K562 (cell line): Measurements from ENCODE around the gene SNRPD2. TPM values are rescaled to one million over a fixed set of nuclear protein-coding genes. Genes with fewer than 3 reads are reported as not detected.

Experiments used
- ATF3 ChIP-seq, 2 experiments: fragments of 450-650 bp in 1 of 2; sonication (generic) in 1 of 2; formaldehyde crosslinking in 1 of 2; IDR thresholded peaks in 1 of 2; conservative IDR thresholded peaks in 1 of 2; 2 replicates each; pipeline versions ENCODE4 v1.6.1 to v1.8.1; 2016 to 2023; ENCODE audit warnings: mild to moderate bottlenecking in 2 of 2, moderate library complexity in 2 of 2, inconsistent platforms in 1 of 2, missing genetic modification reagents in 1 of 2
- ATF7 ChIP-seq: fragments of 450-650 bp; IDR thresholded peaks from 2 replicates; pipeline ENCODE4 v1.7.1; 2014; ENCODE audit warnings: mild to moderate bottlenecking, moderate library complexity
- CBX3 ChIP-seq, 2 experiments: IDR thresholded peaks; 1 replicate in 1 of 2; 2 replicates in 1 of 2; pipeline ENCODE4 v1.6.1; 2012; ENCODE audit warnings: inconsistent platforms in 2 of 2, low read length in 2 of 2, borderline replicate concordance in 1 of 2, control low read depth in 1 of 2
- CEBPZ ChIP-seq: fragments of 150-350 bp; IDR thresholded peaks from 2 replicates; pipeline ENCODE4 v1.6.1; 2014; ENCODE audit warnings: low read depth, mild to moderate bottlenecking, low read length, borderline replicate concordance
- DDX20 ChIP-seq: fragments of 450-650 bp; IDR thresholded peaks from 2 replicates; pipeline ENCODE4 v1.6.1; 2016; ENCODE audit warnings: missing genetic modification characterization, low read depth, mild to moderate bottlenecking, missing compliant biosample characterization, moderate library complexity
- EP400 ChIP-seq: fragments of 450-650 bp; IDR thresholded peaks from 2 replicates; pipeline ENCODE4 v1.6.1; 2017; ENCODE audit warnings: antibody characterized with exemption, mild to moderate bottlenecking, moderate library complexity
- HDAC3 ChIP-seq: fragments of 450-650 bp; IDR thresholded peaks from 2 replicates; pipeline ENCODE4 v1.6.1; 2018; ENCODE audit warnings: borderline replicate concordance, mild to moderate bottlenecking, moderate library complexity; ENCODE audit not compliant: partially characterized antibody
- HLTF ChIP-seq: fragments of 450-650 bp; IDR thresholded peaks from 2 replicates; pipeline ENCODE4 v1.6.1; 2016
- KDM4B ChIP-seq, 2 experiments: fragments of 450-650 bp in 1 of 2; sonication (generic) in 1 of 2; IDR thresholded peaks; 2 replicates each; pipeline ENCODE4 v1.6.1; 2016 to 2017; ENCODE audit warnings: borderline replicate concordance in 2 of 2, antibody characterized with exemption in 1 of 2, low read depth in 1 of 2, mild to moderate bottlenecking in 1 of 2
- MXD1 ChIP-seq: fragments of 250-450 bp; sonication (Bioruptor Pico); IDR thresholded peaks from 2 replicates; pipeline ENCODE4 v1.8.0; 2021; ENCODE audit warnings: borderline replicate concordance, mild to moderate bottlenecking, moderate library complexity; ENCODE audit not compliant: poor library complexity, severe bottlenecking
- NFRKB ChIP-seq: fragments of 450-650 bp; IDR thresholded peaks from 2 replicates; pipeline ENCODE4 v1.6.1; 2016; ENCODE audit warnings: low read depth
- PHF8 ChIP-seq: fragments of 200-600 bp; sonication (generic); IDR thresholded peaks from 2 replicates; pipeline ENCODE4 v1.6.1; 2012; ENCODE audit warnings: mixed run types, mild to moderate bottlenecking, inconsistent platforms, low read length, moderate library complexity, borderline replicate concordance
- TBP ChIP-seq: optimal IDR thresholded peaks from 2 replicates; pipeline ENCODE3; 2011; ENCODE audit warnings: low read depth, low read length, improper control_type of control experiment
- ZNF197 ChIP-seq: fragments of 200-800 bp; sonication (Bioruptor generic); IDR thresholded peaks from 2 replicates; pipeline ENCODE4 v1.6.1; 2016; ENCODE audit warnings: low read depth, missing genetic modification characterization, missing compliant biosample characterization
- ZNF217 ChIP-seq: sonication (generic); formaldehyde crosslinking; IDR thresholded peaks from 2 replicates; pipeline ENCODE4 v1.8.0; 2022; ENCODE audit warnings: mild to moderate bottlenecking, missing genetic modification reagents
- ZNF740 ChIP-seq, 3 experiments: fragments of 200-800 bp in 1 of 3; sonication (Bioruptor generic) in 1 of 3; sonication (generic) in 1 of 3; formaldehyde crosslinking in 1 of 3; IDR thresholded peaks; 2 replicates each; pipeline versions ENCODE4 v1.6.1 to v1.8.0; 2016 to 2022; ENCODE audit warnings: mild to moderate bottlenecking in 2 of 3, missing compliant biosample characterization in 2 of 3, missing genetic modification characterization in 2 of 3, missing genetic modification reagents in 1 of 3
- ZNF780A ChIP-seq: fragments of 250-450 bp; sonication (Bioruptor Pico); IDR thresholded peaks from 2 replicates; pipeline ENCODE4 v1.5.0; 2021; ENCODE audit warnings: mild to moderate bottlenecking
- polyA plus RNA-seq, 8 experiments: library from polyadenylated mRNA; depleted of rRNA in 4 of 8; stranded (reverse) in 5 of 8; unstranded in 3 of 8; fragments of >200 nt; fragmentation: Nextera tagmentation in 2 of 8; fragmentation: Illumina TruSeq in 1 of 8; extraction: Ambion mirVana in 2 of 8; extraction: Trizol in 1 of 8; gene quantifications; 2 replicates each; pipeline versions ENCODE4 v1.2.1 to v1.2.3, GENCODE V29; 2011 to 2014; ENCODE audit warnings: inconsistent platforms in 1 of 8, missing spikeins in 1 of 8
- total RNA-seq, 7 experiments: library from RNA; depleted of rRNA in 6 of 7; stranded (reverse); fragments of >200 nt in 6 of 7; fragmentation: Illumina TruSeq in 2 of 7; extraction: Trizol in 2 of 7; gene quantifications; 2 replicates each; pipeline versions ENCODE4 v1.2.1 to v1.2.3, GENCODE V29; 2011 to 2021; ENCODE audit warnings: low replicate concordance in 1 of 7

SNRPD2 gene
- total and polyA plus RNA-seq, 9 of the 15 experiments (the other 6 are each of a cell fraction or from before 2014, with no cell fraction given), result 728 to 4,411 (median 1,029) TPM

GRCh38 chr19:45691516-45692186, at the start of gene SNRPD2 (continued):
- TF ChIP-seq TBP (peak; percentile 86), HDAC3 (no peak), CEBPZ (no peak), EP400 (peak; percentile 98), PHF8 (peak; percentile 86; the same call in 1 of the 2 replicates), HLTF (peak; percentile 77; the same call in 1 of the 2 replicates), ZNF780A (CRISPR knock-in tag) (no peak), ZNF740 (CRISPR knock-in tag; IDR thresholded peaks at IDR 0.05) (peak; percentile 68; the same call in 1 of the 2 replicates), ZNF740 (tag; IDR thresholded peaks at IDR 0.05) (peak in 1 of 2 experiments; percentile 51; a peak in 1 of 4 replicates), ATF7 (peak; percentile 72; the same call in 1 of the 2 replicates), CBX3 (IDR thresholded peaks at IDR 0.05; ENCODE audit: borderline replicate concordance in 1 of 2, low read length in 2 of 2) (no peak; a peak in 1 of 3 replicates), ZNF217 (0 out of 2 replicates have a peak, but pooled peaks have one; percentile 45), NFRKB (peak; percentile 89), ZNF197 (CRISPR knock-in tag) (no peak), DDX20 (tag) (no peak), MXD1 (CRISPR knock-in tag) (peak; percentile 57), KDM4B (IDR thresholded peaks at IDR 0.05; ENCODE audit: borderline replicate concordance in 2 of 2, low read depth in 1 of 2) (0 out of 4 replicates have a peak, but pooled peaks of 1 of the 2 experiments have one; percentile 48), ATF3 (IDR thresholded peaks at IDR 0.05) (no peak), ATF3 (CRISPR knock-in tag; conservative IDR thresholded peaks at IDR 0.05) (0 out of 2 replicates have a peak, but pooled peaks have one; percentile 33)
